HG02623 (cell line): ENCODE measurements around the gene CMIP.

Experiments
- ATAC-seq: cut with Tn5 transposase; IDR thresholded peaks from one replicate; pipeline ENCODE4 v1.9.1; 2021; ENCODE audit warnings: moderate library complexity; ENCODE audit not compliant: unreplicated experiment

CMIP gene

DNA sequence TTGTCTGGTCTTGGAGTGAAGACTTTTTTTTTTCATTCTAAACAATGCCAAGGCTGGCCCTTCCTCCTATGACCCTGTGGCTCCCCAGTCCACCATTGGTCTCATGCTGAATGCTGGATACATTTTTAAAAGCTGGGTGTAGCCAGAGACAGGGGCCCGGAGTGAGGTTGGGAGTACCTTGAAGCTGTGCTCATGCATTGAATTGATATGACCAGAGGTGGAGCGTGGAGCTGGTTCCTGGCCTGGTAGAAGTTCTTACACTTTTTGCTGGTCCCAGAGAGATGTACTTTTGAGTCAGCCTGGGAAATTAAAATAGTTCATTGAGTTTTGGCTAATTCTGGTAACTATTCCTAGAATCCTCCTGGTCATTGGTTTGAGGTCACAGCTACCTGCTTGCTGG lies 83.6 kb downstream of the CMIP start:
- ATAC-seq, result no peak

- ATAC-seq, result no peak
Observed at GRCh38 chr16:81530296-81530721, 85.7 kb downstream of the CMIP start.

GRCh38 chr16:81530814-81531213 lies 86.2 kb downstream of the CMIP start:
- no peak for ATAC-seq

- ATAC-seq, result no peak
Observed at GRCh38 chr16:81531419-81531821, 86.8 kb downstream of the CMIP start.

DNA sequence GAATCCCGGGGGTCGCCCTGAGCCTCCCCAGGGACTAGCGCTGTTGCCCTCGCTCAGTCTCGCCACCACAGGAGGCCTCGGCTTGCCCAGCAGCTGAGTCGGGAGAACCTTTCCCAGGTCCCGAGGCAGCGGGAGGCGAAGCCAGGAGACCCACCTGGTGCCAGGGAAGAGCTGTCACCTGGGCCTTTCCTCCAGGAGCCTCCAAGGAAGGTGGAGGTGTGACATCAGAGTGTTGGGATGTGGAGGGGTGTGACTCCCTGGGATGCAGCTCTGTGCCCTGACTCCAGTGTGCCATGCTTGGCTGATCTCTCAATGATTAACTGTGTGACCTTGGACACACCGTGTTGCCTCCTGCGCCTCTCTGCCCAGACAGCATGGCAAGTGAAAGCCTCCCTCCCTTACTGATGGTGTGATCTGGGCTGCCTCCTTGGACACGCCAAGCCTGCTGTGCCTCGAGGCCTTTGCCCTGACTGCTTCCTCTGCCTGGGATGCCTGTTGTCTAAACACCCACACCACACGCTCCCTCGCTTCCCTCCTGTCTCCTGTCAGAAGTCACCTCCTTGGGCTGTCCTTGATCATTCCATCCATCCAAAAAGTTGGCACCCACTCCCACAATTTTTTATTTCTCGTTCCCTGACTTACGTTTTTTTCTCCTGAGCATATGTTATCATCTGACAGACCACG lies 88.0 kb downstream of the CMIP start:
- no peak for ATAC-seq

- no peak for ATAC-seq
Observed at GRCh38 chr16:81533175-81533507, 88.5 kb downstream of the CMIP start.

- no peak for ATAC-seq
Observed at GRCh38 chr16:81535679-81536360, 91.2 kb downstream of the CMIP start.

DNA sequence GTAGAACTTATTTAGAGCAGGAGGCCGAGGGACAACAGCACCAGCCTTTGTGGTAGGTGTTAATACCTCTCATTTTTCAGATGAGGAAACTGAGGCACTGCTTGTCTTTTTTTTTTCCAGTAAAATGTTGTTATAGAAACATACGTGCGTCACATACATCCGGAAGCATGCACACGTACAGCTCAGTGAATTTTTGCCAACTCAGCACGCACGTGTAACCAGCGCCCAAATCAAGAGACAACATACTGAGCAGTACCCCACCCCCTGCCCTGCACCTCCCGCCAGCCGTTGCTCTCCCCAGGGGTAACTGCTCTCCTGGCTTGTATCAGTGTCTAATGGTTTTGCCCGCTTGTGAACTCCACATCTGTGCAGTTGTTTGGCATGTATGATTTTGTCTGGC lies 92.0 kb downstream of the CMIP start:
- no peak for ATAC-seq

- ATAC-seq, result no peak
Observed at GRCh38 chr16:81537721-81538561, 93.3 kb downstream of the CMIP start.

DNA sequence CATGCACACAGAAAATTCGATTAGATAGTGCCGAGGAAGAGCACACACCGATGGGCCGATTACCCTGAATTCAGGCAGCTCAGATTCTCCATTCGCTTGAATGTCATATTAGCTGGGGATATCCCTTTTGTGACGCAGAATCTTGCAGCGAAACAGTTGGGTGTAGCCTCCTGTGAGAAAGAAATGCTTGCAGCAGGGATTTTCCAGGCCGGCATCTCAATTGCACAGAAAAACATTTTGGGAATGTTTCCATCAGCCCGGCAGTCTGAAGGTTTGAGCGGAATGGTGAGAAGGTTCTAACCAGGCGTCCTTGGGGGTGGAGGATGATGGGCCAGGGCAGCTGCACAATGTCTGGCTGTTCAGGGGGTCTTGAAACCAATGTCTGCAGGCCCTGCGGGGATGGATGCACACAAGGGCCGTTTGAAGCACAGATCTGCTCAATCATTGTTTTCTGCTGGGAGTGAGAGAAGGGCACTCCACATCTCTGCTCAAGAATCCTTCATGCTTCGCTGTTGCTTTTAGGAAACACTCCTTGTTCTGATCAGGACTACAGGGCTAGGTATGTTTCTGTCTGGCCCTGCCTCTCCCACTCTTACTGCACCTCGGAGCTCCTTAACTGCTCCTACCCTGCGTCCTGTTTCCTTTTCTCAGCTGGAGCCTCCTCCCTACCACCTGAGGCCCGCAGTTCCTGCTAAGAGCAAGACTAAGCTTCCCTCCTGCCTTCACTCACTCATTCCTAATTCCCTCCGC lies 94.6 kb downstream of the CMIP start:
- ATAC-seq, result no peak

- ATAC-seq, result no peak
Observed at GRCh38 chr16:81539759-81540472, 95.3 kb downstream of the CMIP start.

DNA sequence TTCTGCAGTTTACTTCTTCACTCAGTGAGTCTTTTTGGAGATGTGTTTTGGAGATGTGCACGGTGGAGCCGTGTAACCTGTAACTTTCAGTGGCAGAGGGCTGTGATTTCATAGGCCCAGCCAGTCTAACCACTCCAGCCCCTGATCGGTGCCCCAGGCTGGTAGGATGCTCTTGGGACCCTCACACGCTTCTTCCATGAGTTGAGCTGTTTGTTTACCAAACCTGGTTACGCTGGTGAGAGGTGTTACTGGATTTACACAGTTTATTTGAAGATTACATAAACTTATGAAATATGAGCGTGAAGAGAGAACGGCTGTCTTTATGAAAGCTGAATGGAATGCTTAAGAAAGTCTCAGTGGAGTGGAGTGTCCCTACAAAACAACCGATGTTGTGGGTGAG lies 96.7 kb downstream of the CMIP start:
- no peak for ATAC-seq

GRCh38 chr16:81542609-81543570 lies 98.3 kb downstream of the CMIP start:
- no peak for ATAC-seq

- ATAC-seq, result no peak
Observed at GRCh38 chr16:81543571-81543970, 99.0 kb downstream of the CMIP start.

GRCh38 chr16:81544261-81544660 lies 99.7 kb downstream of the CMIP start:
- no peak for ATAC-seq

DNA sequence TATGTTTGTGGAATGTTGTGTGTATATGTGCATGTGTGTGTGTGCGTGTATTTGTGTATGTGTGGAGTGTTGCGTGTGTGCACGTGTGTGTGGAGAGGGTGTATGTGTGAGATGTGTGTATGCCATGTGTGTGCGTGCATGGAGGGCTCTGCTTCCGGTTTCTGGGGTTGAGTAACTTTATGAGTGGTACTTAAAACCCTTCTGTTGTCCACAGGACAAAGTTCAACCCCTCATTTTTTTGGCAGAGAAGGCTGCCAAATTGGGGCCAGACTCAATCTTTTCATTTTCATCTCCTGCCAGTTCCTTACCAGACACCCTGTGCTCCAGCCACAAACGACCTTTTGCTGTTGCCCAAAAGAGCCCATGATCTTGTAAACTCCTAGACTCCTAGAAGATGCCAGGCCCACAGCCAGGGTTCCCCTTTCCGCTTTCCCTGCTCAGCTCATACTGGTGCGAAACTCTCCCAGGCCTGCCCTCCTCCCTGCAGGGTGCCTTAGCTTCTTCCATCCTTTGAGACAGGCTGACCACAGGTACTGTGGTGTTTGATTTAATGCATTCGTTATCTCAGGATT lies 100.2 kb downstream of the CMIP start:
- ATAC-seq, result no peak

- ATAC-seq, result no peak
Observed at GRCh38 chr16:81545470-81546250, 101.1 kb downstream of the CMIP start.

GRCh38 chr16:81546781-81547180 lies 102.2 kb downstream of the CMIP start:
- ATAC-seq, result no peak
